Measurements from ENCODE around the gene CLEC4C. TPM values are rescaled to one million over a fixed set of nuclear protein-coding genes. Genes with fewer than 3 reads are reported as not detected.
"Not testable (repeated sequence)": the region's sequence is repeated elsewhere in the genome, so short reads cannot be mapped to it uniquely, and the experiment has no call there.

Gene CLEC4C
- total RNA-seq, 1 donor from 2014 or later, result not detected

- TF ChIP-seq CTCF (IDR thresholded peaks at IDR 0.05), result no peak
- no peaks in the 10 kb centered on the region for H3K9me3 Mint-ChIP-seq (ENCODE audit: low read depth)
- peaks cover 38% of the 10 kb centered on the region for H3K27me3 Mint-ChIP-seq (ENCODE audit: low read depth)
- no peak overlapping the region for H3K27ac Mint-ChIP-seq (ENCODE audit: unreplicated experiment)
- peaks cover 5% of the 10 kb centered on the region for H3K4me1 Mint-ChIP-seq (ENCODE audit: low read depth)
- no peak for DNase-seq (ENCODE audit: low spot score)
- H3K4me3 Mint-ChIP-seq (ENCODE audit: unreplicated experiment), result no peak overlapping the region
- H3K36me3 Mint-ChIP-seq (ENCODE audit: low read depth), result peaks cover 1% of the 10 kb centered on the region
These were observed 37.5 kb upstream of the CLEC4C start for GRCh38 chr12:7784701-7785100.

GRCh38 chr12:7783433-7783832 lies 36.3 kb upstream of the CLEC4C start:
- H3K27me3 Mint-ChIP-seq (ENCODE audit: low read depth), result peaks cover 27% of the 10 kb centered on the region
- not testable (repeated sequence) for DNase-seq (ENCODE audit: low spot score); H3K36me3 Mint-ChIP-seq (ENCODE audit: low read depth); H3K4me1 Mint-ChIP-seq (ENCODE audit: low read depth); H3K9me3 Mint-ChIP-seq (ENCODE audit: low read depth); H3K4me3 Mint-ChIP-seq (ENCODE audit: unreplicated experiment); H3K27ac Mint-ChIP-seq (ENCODE audit: unreplicated experiment)

- Mint-ChIP-seq H3K36me3 (ENCODE audit: low read depth) (peaks cover 1% of the 10 kb centered on the region), H3K27me3 (ENCODE audit: low read depth) (peaks cover 13% of the 10 kb centered on the region), H3K4me3 (ENCODE audit: unreplicated experiment) (no peak overlapping the region), H3K27ac (ENCODE audit: unreplicated experiment) (no peak overlapping the region), H3K4me1 (ENCODE audit: low read depth) (no peaks in the 10 kb centered on the region), H3K9me3 (ENCODE audit: low read depth) (no peaks in the 10 kb centered on the region)
- TF ChIP-seq CTCF (IDR thresholded peaks at IDR 0.05), result no peak
- DNase-seq (ENCODE audit: low spot score), result no peak
These were observed 34.9 kb upstream of the CLEC4C start for GRCh38 chr12:7782055-7782454.

GRCh38 chr12:7781274-7781673 lies 34.1 kb upstream of the CLEC4C start:
- Mint-ChIP-seq H3K27me3 (ENCODE audit: low read depth) (peaks cover 6% of the 10 kb centered on the region), H3K36me3 (ENCODE audit: low read depth) (no peaks in the 10 kb centered on the region), H3K9me3 (ENCODE audit: low read depth) (no peaks in the 10 kb centered on the region), H3K27ac (ENCODE audit: unreplicated experiment) (no peak overlapping the region), H3K4me1 (ENCODE audit: low read depth) (no peaks in the 10 kb centered on the region), H3K4me3 (ENCODE audit: unreplicated experiment) (no peak overlapping the region)
- no peak for DNase-seq (ENCODE audit: low spot score)
- TF ChIP-seq CTCF (IDR thresholded peaks at IDR 0.05), result no peak

- Mint-ChIP-seq H3K27ac (ENCODE audit: unreplicated experiment) (no peak overlapping the region), H3K4me1 (ENCODE audit: low read depth) (no peaks in the 10 kb centered on the region), H3K9me3 (ENCODE audit: low read depth) (no peaks in the 10 kb centered on the region), H3K27me3 (ENCODE audit: low read depth) (peaks cover 2% of the 10 kb centered on the region), H3K36me3 (ENCODE audit: low read depth) (no peaks in the 10 kb centered on the region), H3K4me3 (ENCODE audit: unreplicated experiment) (no peak overlapping the region)
- DNase-seq (ENCODE audit: low spot score), result no peak
- no peak for TF ChIP-seq CTCF (IDR thresholded peaks at IDR 0.05)
These were observed 22.8 kb upstream of the CLEC4C start for GRCh38 chr12:7769999-7770398.

GRCh38 chr12:7758766-7759140 lies 11.6 kb upstream of the CLEC4C start:
- no peak for TF ChIP-seq CTCF (IDR thresholded peaks at IDR 0.05)
- H3K27me3 Mint-ChIP-seq (ENCODE audit: low read depth), result peaks cover 9% of the 10 kb centered on the region
- H3K4me3 Mint-ChIP-seq (ENCODE audit: unreplicated experiment), result no peak overlapping the region
- H3K27ac Mint-ChIP-seq (ENCODE audit: unreplicated experiment), result no peak overlapping the region
- H3K9me3 Mint-ChIP-seq (ENCODE audit: low read depth), result no peaks in the 10 kb centered on the region
- no peaks in the 10 kb centered on the region for H3K4me1 Mint-ChIP-seq (ENCODE audit: low read depth)
- DNase-seq (ENCODE audit: low spot score), result no peak
- no peaks in the 10 kb centered on the region for H3K36me3 Mint-ChIP-seq (ENCODE audit: low read depth)
